Measurements from ENCODE around the gene SYNE1. TPM values are rescaled to one million over a fixed set of nuclear protein-coding genes. Genes with fewer than 3 reads are reported as not detected.

Gene SYNE1
- total RNA-seq, 2 experiments from 2014 or later: 21.5 to 24.4 TPM

DNA sequence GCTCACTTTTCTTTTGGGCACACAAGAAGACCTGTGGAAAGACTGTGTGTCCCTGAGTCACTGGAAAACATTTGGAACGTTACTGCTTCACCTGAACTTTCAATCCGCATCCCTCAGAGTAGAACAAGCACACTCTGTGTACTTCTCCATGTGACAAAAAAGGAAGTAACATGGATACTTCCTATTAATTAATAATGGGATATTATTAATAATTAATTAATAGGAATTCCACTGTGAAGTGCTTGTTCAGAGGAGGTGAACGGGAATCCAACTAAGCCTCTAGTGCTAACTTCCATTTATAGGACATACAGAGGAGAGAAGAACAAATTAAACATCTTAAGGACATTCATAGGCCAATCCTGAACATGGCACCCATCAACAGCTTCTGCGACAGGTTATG lies 407.8 kb downstream of the SYNE1 start:
- ChIA-PET POLR2A (no interaction called here), CTCF (no interaction called here)

GRCh38 chr6:152226119-152226518 lies 411.0 kb downstream of the SYNE1 start:
- CTCF ChIA-PET: no interaction called here
- POLR2A ChIA-PET: no interaction called here

DNA sequence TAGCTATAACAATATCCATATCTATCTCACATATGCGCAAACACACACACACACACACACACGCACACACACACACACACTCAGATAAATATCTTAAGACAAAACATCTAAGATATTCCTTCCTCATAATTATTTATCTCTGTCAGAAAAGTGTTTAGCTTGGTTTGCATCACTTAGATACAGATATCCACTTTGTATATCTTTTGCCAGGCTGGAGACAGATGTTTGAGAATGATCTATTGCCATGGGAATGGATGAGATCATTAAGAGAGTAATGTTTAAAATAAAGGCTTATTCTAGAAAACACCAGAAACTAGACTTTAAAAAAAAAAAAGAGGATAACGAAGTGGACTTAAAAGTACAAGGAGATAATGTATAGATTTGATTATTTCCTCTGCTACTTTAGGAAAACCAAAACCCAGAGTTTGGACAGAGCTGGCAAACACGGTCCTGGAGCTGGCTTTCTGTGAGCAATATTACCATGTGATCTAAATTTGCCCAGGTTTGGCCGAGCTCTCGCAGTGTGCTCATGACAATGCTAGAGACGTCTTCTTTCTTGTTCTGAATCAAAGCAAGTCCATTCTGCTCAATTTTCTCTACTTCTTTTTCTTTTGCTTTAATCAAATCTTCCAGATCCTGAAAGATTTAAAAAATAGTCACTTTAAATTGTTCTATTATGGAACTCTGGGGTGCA lies 411.8 kb downstream of the SYNE1 start:
- ChIA-PET POLR2A (no interaction called here), CTCF (interaction anchor here (0.9 kb wide), 1 partner anchor 18 kb away, joined by 4 read pairs; no protein-coding TSS in a partner anchor)

DNA sequence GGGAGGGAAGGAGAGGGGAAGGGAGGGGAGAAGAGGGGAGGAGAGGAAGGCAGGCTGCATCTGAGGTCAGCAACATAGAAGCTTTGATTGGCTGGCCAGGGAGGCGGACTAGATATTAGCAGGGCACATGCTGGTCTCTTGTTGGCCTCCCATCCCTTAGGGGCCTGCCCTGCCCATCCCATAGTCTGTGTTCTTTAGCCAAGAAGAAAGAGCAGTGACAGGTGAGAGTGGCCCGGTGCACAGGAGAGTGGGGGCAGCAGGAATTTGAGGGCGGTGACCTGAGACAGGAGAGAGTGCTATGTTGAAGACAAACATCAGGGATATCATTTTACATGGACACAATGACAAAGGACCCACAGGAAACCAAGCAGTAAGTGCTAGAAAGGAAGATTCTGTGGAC lies 413.5 kb downstream of the SYNE1 start:
- ChIA-PET POLR2A (no interaction called here), CTCF (no interaction called here)

DNA sequence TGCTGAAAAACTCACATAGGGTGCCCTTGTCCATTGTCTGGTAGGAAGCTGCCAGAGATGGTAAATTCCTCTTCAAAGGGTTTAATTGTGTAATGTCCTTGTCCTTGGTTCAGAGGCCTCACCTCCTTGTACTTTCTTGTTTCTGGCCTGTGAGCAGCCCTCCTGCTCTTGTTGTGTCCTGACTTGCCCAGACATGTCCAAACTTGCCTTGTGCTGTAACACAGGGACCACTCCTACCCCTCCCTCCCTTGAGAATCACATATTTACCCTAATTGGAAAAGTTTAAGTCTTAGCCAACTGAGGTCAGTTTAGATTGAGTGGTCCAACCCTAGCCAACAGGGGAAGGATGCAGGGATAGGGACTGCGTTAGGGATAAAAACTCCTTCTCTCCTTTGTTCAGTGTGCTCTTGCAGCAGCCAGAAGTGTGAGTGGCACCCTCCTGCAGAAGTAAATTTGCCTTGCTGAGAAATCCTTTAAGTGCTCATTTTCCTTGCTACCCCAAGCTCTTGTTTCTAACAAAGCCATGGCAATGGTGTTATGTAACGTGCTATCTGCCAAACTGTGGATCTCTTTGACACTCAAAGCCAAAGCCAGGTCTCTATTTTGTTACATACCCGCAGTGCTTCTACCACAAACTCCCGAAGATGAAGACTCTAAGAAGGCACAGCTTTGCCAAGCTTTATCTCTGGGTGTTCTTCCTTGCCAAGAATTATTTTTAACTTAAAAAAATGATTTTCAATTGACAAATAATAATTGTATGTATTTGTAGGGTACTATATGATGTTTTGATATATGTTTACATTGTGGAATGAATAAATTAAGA lies 415.1 kb downstream of the SYNE1 start:
- ChIA-PET CTCF (no interaction called here), POLR2A (no interaction called here)

DNA sequence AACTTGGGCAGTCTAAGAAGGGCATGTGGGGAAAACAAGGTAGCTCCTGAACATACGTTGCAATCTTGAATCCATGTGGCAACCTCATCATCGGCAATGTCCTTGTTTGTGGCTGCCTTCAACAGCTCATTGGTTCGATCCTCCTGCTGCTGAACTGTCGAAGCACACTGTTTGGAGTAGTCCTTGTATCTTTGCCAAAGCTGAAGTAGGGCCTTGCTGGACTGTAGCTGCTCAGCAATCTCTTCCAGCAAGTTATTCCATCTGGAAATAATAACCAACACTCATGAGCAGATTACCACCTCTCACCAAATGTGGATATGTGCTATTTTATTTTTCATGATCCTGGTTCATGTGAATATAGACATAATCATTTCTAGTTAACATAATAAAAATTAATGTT lies 416.4 kb downstream of the SYNE1 start:
- POLR2A ChIA-PET: no interaction called here
- CTCF ChIA-PET: no interaction called here

- POLR2A ChIA-PET: no interaction called here
- CTCF ChIA-PET: no interaction called here
These were observed 418.3 kb downstream of the SYNE1 start for GRCh38 chr6:152218887-152219286.

DNA sequence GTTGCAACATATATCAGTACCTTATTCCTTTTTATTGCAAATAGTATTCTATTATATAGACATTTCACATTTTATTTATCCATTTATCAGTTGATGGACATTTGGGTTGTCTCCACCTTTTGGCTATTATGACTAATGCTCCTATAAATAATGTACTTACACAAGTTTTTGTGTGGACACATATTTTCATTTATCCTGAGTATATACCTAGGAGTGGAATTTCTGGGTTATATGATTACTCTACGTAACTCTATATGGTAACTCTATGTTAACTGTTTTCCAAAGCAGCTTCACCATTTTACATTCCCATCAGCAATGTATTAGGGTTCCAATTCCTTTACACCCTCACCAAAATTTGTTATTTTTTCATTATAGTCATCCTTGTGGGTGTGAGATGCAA lies 424.7 kb downstream of the SYNE1 start:
- POLR2A ChIA-PET: no interaction called here
- CTCF ChIA-PET: no interaction called here

- CTCF ChIA-PET: no interaction called here
- POLR2A ChIA-PET: no interaction called here
These were observed 428.0 kb downstream of the SYNE1 start for GRCh38 chr6:152209211-152209610.

DNA sequence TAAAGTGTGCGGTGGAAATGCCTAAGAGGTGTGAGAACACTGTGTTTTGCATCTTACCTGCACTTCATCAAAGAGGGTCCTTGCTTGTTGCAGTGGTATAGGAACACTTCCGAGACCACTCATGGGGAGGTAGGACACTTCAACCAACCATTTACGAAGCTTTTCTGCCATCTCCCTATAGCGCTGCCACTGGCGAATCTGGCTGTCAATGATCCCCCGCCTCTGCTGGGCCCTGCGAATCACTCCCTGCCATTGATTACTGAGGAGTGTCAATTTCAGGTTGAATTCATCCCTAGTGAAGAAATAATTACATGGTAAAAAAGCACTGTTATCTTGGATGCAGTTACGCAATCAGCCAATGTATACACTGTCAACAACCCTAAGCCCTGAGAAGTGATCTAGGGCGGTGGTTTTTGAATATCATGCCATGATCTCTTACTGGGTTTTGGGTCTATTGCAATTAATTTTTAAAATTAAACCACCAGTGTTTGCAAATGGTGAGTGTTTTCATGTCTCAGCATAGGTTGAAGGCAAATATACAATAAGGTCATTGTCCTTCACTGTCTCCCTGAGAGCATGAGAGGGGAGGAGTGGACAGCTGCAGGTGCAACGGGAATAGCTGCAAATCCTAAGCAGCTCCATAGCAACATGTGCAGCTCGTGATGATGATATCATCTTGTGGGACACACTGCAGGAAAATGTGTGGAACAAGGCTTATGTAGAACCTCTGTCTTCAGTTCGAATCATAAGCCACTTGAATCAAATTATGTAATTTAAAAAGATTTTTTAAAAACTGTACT lies 429.0 kb downstream of the SYNE1 start:
- POLR2A ChIA-PET: no interaction called here
- CTCF ChIA-PET: interaction anchor here (1.0 kb wide), 1 partner anchor 17 kb away, joined by 4 read pairs; no protein-coding TSS in a partner anchor

- ChIA-PET POLR2A (no interaction called here), CTCF (no interaction called here)
These were observed 430.9 kb downstream of the SYNE1 start for GRCh38 chr6:152206072-152206818.

- POLR2A ChIA-PET: no interaction called here
- CTCF ChIA-PET: no interaction called here
These were observed 432.6 kb downstream of the SYNE1 start for GRCh38 chr6:152204591-152204990.

DNA sequence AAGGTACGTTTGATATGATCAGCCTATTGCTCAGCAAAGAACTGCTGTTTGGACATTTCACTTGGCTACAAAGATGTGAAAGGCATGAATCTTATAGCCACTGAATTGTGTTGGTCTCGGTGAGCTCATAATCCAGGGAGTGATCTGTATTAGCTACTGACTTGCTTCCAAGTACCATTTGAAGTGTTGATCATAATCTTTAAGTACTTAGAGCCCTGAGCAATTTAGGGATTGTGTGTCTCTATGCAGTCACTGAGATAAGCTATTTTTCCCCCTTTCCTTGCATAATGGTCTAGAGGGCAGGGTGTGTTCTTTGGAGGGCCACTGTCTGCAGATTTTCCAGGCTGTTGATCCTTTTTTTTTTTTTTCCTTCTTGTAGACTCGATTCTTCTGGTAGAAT lies 436.0 kb downstream of the SYNE1 start:
- POLR2A ChIA-PET: interaction anchor here (0.7 kb wide), 1 partner anchor 569 kb away, joined by 4 read pairs; no protein-coding TSS in a partner anchor
- CTCF ChIA-PET: no interaction called here

DNA sequence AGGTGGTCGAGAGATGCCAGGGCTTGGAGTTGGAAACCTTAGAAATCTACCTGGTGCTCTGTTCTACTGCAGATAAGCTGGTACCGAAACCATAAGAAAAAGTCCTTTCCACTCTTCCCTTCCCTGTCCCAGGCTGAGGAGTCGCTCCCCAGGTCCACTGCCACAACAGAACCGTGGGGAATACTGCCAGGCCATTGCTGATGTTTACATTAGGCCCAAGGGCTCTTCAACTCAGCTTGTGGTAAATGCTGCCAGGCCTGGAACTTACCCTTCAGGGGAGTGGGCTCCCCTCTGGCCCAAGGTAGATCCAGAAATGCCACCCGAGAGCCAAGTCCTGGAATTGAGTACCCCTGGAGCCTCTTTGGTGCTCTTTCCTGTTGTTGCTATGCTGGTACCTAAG lies 441.3 kb downstream of the SYNE1 start:
- CTCF ChIA-PET: no interaction called here
- POLR2A ChIA-PET: no interaction called here

- ChIA-PET CTCF (no interaction called here), POLR2A (no interaction called here)
These were observed 447.4 kb downstream of the SYNE1 start for GRCh38 chr6:152189736-152190135.

DNA sequence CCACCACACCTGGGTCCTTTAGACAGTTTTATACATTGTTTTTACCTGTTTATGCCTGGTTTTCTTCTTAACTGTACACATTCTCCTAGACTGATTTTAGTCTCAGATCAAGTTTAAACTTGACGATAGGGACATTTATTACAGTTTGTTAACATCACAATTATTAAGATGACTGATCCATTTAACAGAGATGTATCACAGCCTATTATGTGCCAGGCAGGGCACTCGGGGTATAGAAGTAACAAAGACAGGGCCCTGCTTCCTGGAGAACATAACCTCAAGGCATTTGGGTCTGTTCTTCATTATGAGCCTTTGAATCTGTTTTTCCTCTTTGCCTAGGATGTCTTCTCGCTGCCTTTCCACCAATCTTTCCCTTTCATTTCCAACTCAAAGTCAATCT lies 449.2 kb downstream of the SYNE1 start:
- ChIA-PET POLR2A (no interaction called here), CTCF (interaction anchor here (0.7 kb wide), 1 partner anchor 79 kb away, joined by 3 read pairs; no protein-coding TSS in a partner anchor)

DNA sequence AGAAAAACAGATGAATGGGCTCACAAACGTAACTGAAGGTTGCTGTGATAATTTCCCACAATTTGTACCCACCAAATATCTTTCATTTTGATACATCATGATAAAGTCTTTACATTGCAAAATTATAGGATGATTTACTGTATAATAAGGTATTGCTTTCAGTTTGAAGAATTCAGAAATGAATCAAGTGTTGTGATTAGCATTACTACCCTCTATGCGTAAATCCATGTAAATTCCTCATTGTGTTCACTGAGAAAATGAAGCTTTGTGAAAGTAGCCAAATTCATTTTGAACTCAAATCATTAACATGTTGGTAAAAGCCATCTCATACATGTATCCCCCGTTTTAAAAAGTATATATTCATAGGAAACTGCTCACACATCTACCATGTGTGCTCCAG lies 450.3 kb downstream of the SYNE1 start:
- CTCF ChIA-PET: interaction anchor here (0.8 to 0.9 kb wide), 2 partner anchors 16 to 81 kb away, joined by 3 read pairs; no protein-coding TSS in a partner anchor
- POLR2A ChIA-PET: no interaction called here

DNA sequence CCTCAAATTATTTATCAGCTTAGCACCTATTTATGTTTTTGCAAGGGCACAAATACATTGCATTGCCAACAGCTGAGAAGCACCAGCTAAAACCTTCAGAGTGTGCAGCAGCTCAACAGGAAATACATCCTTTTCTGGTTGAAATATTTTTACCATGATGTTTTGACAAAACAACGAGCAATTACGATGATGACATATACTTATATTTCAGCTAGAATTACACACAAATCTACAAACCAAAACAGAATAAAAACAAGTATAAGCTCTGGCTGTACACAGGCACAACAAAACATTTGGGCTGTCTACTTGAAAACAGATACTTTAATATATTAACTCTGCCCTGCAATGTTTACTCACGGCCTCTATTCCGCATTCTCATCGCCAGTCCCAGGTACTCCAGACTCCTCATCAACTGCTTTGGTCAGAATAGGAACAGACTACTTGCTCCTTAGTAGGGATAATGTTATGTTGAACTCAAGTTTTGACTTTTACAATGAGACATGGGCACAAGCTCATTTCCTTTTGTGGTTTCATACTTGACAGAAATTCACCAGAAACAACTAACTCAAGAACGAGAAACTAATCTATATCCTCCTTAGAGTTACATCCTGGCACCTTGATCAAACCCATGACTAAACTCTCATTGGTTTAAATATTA lies 452.1 kb downstream of the SYNE1 start:
- ChIA-PET CTCF (interaction anchor here (1.0 to 1.5 kb wide), 2 partner anchors 14 to 39 kb away, joined by 3 to 9 read pairs; no protein-coding TSS in a partner anchor), POLR2A (interaction anchor here (0.7 to 2.1 kb wide), 4 partner anchors 14 to 733 kb away, joined by 3 to 18 read pairs (median 4); partner anchors contain the start of gene RMND1)

DNA sequence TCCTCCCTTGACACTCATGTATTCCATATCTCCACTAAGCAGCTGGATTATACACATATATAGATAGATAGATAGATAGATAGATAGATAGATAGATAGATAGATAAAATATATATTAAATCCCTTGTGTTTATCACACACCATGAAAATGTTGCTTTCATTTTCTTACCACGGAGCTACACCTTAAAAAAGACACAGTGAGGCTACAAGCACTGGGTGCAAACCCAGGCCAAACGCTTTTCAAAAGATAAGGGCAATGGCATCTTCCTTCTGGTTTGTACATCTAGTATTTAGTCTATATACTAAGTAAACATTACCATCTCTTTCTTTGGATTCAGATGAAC lies 452.6 kb downstream of the SYNE1 start:
- POLR2A ChIA-PET: interaction anchor here (0.7 to 2.1 kb wide), 4 partner anchors 13 to 732 kb away, joined by 3 to 18 read pairs (median 4); partner anchors contain the start of gene RMND1
- CTCF ChIA-PET: interaction anchor here (1.5 kb wide), 1 partner anchor 14 kb away, joined by 9 read pairs; no protein-coding TSS in a partner anchor
